Activated T-cell treated with anti-CD3 and anti-CD28 coated beads, Interleukin-2, amount 50 U/mL, for 72 hours (primary cell): Measurements from ENCODE around the gene PTPRF. TPM values are rescaled to one million over a fixed set of nuclear protein-coding genes. Genes with fewer than 3 reads are reported as not detected.

ENCODE experiments used
- ATAC-seq, 2 donors: fragments of 150-1000 bp; cut with Tn5 transposase; replicated peaks in 1 of 2; 2 replicates each; pipeline ENCODE4 v1.10.0; 2021; ENCODE audit warnings: moderate library complexity in 2 of 2, mild to moderate bottlenecking in 1 of 2
- DNase-seq, 2 donors: peaks; one replicate each; pipeline ENCODE4 v3.0.0; 2021 to 2022; ENCODE audit warnings: mixed read lengths in 1 of 2
- H3K27ac Mint-ChIP-seq: one replicate; pipeline ENCODE4 v1.8.0; 2022; ENCODE audit warnings: mild to moderate bottlenecking, moderate library complexity, mixed read lengths
- H3K27me3 Mint-ChIP-seq: one replicate; pipeline ENCODE4 v1.8.0; 2022; ENCODE audit warnings: low read depth, mixed read lengths
- H3K36me3 Mint-ChIP-seq, 2 donors: one replicate each; pipeline ENCODE4 v1.8.0; 2022; ENCODE audit warnings: mixed read lengths in 2 of 2, mild to moderate bottlenecking in 1 of 2; ENCODE audit not compliant: insufficient read depth in 2 of 2
- H3K4me1 Mint-ChIP-seq: one replicate; pipeline ENCODE4 v1.8.0; 2022; ENCODE audit warnings: low read depth, mixed read lengths
- H3K4me3 Mint-ChIP-seq, 2 donors: one replicate each; pipeline ENCODE4 v1.8.0; 2022; ENCODE audit warnings: mild to moderate bottlenecking in 2 of 2, mixed read lengths in 2 of 2, moderate library complexity in 2 of 2
- H3K9me3 Mint-ChIP-seq, 2 donors: one replicate each; pipeline ENCODE4 v1.8.0; 2022; ENCODE audit warnings: mixed read lengths in 2 of 2
- total RNA-seq, 2 donors: library from RNA; stranded (reverse); gene quantifications; one replicate each; pipeline ENCODE4 v1.2.3, GENCODE V29; 2022

Gene PTPRF
- total RNA-seq, 2 donors from 2014 or later: 2.2 to 6.2 TPM

GRCh38 chr1:43618521-43619313 is 88.0 kb downstream of the PTPRF start:
- Mint-ChIP-seq H3K4me3 (no peak overlapping the region), H3K4me1 (no peaks in the 10 kb centered on the region), H3K9me3 (no peaks in the 10 kb centered on the region), H3K27me3 (no peaks in the 10 kb centered on the region), H3K27ac (no peak overlapping the region), H3K36me3 (no peaks in the 10 kb centered on the region)
- no peak for ATAC-seq
- no peak for DNase-seq

- ATAC-seq (no peak), DNase-seq (no peak)
- Mint-ChIP-seq H3K27ac (no peak overlapping the region), H3K4me3 (no peak overlapping the region), H3K4me1 (no peaks in the 10 kb centered on the region), H3K36me3 (no peaks in the 10 kb centered on the region), H3K9me3 (no peaks in the 10 kb centered on the region), H3K27me3 (no peaks in the 10 kb centered on the region)
Measured at GRCh38 chr1:43619314-43619790, 88.7 kb downstream of the PTPRF start.

- Mint-ChIP-seq H3K36me3 (no peaks in the 10 kb centered on the region), H3K9me3 (no peaks in the 10 kb centered on the region), H3K27ac (no peak overlapping the region), H3K4me3 (no peak overlapping the region), H3K4me1 (no peaks in the 10 kb centered on the region), H3K27me3 (no peaks in the 10 kb centered on the region)
- ATAC-seq (no peak), DNase-seq (no peak)
Measured at GRCh38 chr1:43619996-43620920, 89.6 kb downstream of the PTPRF start.

- Mint-ChIP-seq H3K27me3 (no peaks in the 10 kb centered on the region), H3K36me3 (no peaks in the 10 kb centered on the region), H3K27ac (no peak overlapping the region), H3K9me3 (no peaks in the 10 kb centered on the region), H3K4me3 (no peak overlapping the region), H3K4me1 (no peaks in the 10 kb centered on the region)
- DNase-seq (no peak), ATAC-seq (no peak)
Measured at GRCh38 chr1:43620956-43621355, 90.3 kb downstream of the PTPRF start.

- DNase-seq (no peak), ATAC-seq (no peak)
- Mint-ChIP-seq H3K9me3 (no peaks in the 10 kb centered on the region), H3K27ac (no peak overlapping the region), H3K36me3 (no peaks in the 10 kb centered on the region), H3K27me3 (no peaks in the 10 kb centered on the region), H3K4me1 (no peaks in the 10 kb centered on the region), H3K4me3 (no peak overlapping the region)
Measured at GRCh38 chr1:43621386-43621785, 90.7 kb downstream of the PTPRF start.

GRCh38 chr1:43621861-43622260 is 91.2 kb downstream of the PTPRF start:
- H3K4me1 Mint-ChIP-seq: no peaks in the 10 kb centered on the region
- H3K36me3 Mint-ChIP-seq: no peaks in the 10 kb centered on the region
- no peak for DNase-seq
- no peak for ATAC-seq
- H3K9me3 Mint-ChIP-seq: no peaks in the 10 kb centered on the region
- no peaks in the 10 kb centered on the region for H3K27me3 Mint-ChIP-seq
- H3K27ac Mint-ChIP-seq: no peak overlapping the region
- H3K4me3 Mint-ChIP-seq: no peak overlapping the region

GRCh38 chr1:43622471-43622870 is 91.8 kb downstream of the PTPRF start:
- Mint-ChIP-seq H3K27ac (no peak overlapping the region), H3K9me3 (no peaks in the 10 kb centered on the region), H3K4me3 (no peak overlapping the region), H3K4me1 (no peaks in the 10 kb centered on the region), H3K27me3 (no peaks in the 10 kb centered on the region), H3K36me3 (no peaks in the 10 kb centered on the region)
- DNase-seq (no peak), ATAC-seq (no peak)

- Mint-ChIP-seq H3K36me3 (no peaks in the 10 kb centered on the region), H3K27me3 (no peaks in the 10 kb centered on the region), H3K9me3 (no peaks in the 10 kb centered on the region), H3K4me1 (no peaks in the 10 kb centered on the region), H3K4me3 (no peak overlapping the region), H3K27ac (no peak overlapping the region)
- no peak for ATAC-seq
- DNase-seq: no peak
Measured at GRCh38 chr1:43622901-43623780, 92.5 kb downstream of the PTPRF start.

GRCh38 chr1:43625063-43625780 is 94.5 kb downstream of the PTPRF start:
- no peaks in the 10 kb centered on the region for H3K9me3 Mint-ChIP-seq
- no peak for ATAC-seq
- no peak overlapping the region for H3K27ac Mint-ChIP-seq
- no peaks in the 10 kb centered on the region for H3K36me3 Mint-ChIP-seq
- no peak for DNase-seq
- no peaks in the 10 kb centered on the region for H3K27me3 Mint-ChIP-seq
- H3K4me1 Mint-ChIP-seq: no peaks in the 10 kb centered on the region
- no peak overlapping the region for H3K4me3 Mint-ChIP-seq

GRCh38 chr1:43632135-43632670 is 101.5 kb downstream of the PTPRF start:
- Mint-ChIP-seq H3K4me3 (no peak overlapping the region), H3K36me3 (no peaks in the 10 kb centered on the region), H3K9me3 (no peaks in the 10 kb centered on the region), H3K27me3 (peaks cover 14% of the 10 kb centered on the region), H3K4me1 (no peaks in the 10 kb centered on the region), H3K27ac (no peak overlapping the region)
- DNase-seq (no peak), ATAC-seq (no peak)

GRCh38 chr1:43634721-43635120 is 104.0 kb downstream of the PTPRF start:
- Mint-ChIP-seq H3K9me3 (no peaks in the 10 kb centered on the region), H3K4me1 (no peaks in the 10 kb centered on the region), H3K4me3 (no peak overlapping the region), H3K27me3 (peaks cover 17% of the 10 kb centered on the region), H3K36me3 (no peaks in the 10 kb centered on the region), H3K27ac (no peak overlapping the region)
- ATAC-seq: no peak
- no peak for DNase-seq

- DNase-seq (no peak), ATAC-seq (no peak)
- Mint-ChIP-seq H3K4me3 (no peak overlapping the region), H3K27me3 (peaks cover 17% of the 10 kb centered on the region), H3K36me3 (no peaks in the 10 kb centered on the region), H3K4me1 (no peaks in the 10 kb centered on the region), H3K27ac (no peak overlapping the region), H3K9me3 (no peaks in the 10 kb centered on the region)
Measured at GRCh38 chr1:43636006-43636641, 105.4 kb downstream of the PTPRF start.
